Spinal cord (tissue), 10 donors: ENCODE measurements around the gene NEGR1. TPM values are rescaled to one million over a fixed set of nuclear protein-coding genes. Genes with fewer than 3 reads are reported as not detected.
A peak's percentile ranks its signal among the peaks of the same experiment; 100 is the strongest.

Source experiments
- DNase-seq, 6 donors: peaks; one replicate each; pipeline versions ENCODE4 v3.0.0 to v3.0.0-alpha.2; 2013 to 2015; ENCODE audit warnings: low spot score in 6 of 6, low read depth in 4 of 6
- H3K27ac ChIP-seq: one replicate; pipeline ENCODE4 v1.5.1; 2013; ENCODE audit warnings: low read depth, low read length, control low read depth
- H3K27me3 ChIP-seq: one replicate; pipeline ENCODE4 v1.6.1; 2013; ENCODE audit warnings: low read length; ENCODE audit not compliant: control insufficient read depth, insufficient read depth
- H3K36me3 ChIP-seq: one replicate; pipeline ENCODE4 v1.6.1; 2013; ENCODE audit warnings: low read length; ENCODE audit not compliant: control insufficient read depth, insufficient read depth
- H3K4me1 ChIP-seq: one replicate; pipeline ENCODE4 v1.6.1; 2013; ENCODE audit warnings: low read length; ENCODE audit not compliant: control insufficient read depth, insufficient read depth
- H3K4me3 ChIP-seq: one replicate; pipeline ENCODE4 v1.5.1; 2013; ENCODE audit warnings: low read depth, low read length, control low read depth
- H3K9me3 ChIP-seq: one replicate; pipeline ENCODE4 v1.6.1; 2013; ENCODE audit warnings: low read length; ENCODE audit not compliant: control insufficient read depth, insufficient read depth
- WGBS: methylation state at CpG from one replicate; pipeline ENCODE4 v1.1.5; 2013; ENCODE audit warnings: missing lambda C conversion rate; ENCODE audit not compliant: insufficient coverage; 5-methylcytosine and 5-hydroxymethylcytosine counted together
- polyA plus RNA-seq, 2 donors: library from polyadenylated mRNA; unstranded; fragments of 120-200 nt; gene quantifications; one replicate each; pipeline ENCODE4 v1.2.1, GENCODE V29; 2013; ENCODE audit not compliant: insufficient read length in 2 of 2
- total RNA-seq, 2 donors: library from RNA; depleted of rRNA in 1 of 2; stranded (reverse); fragments of 120-200 nt in 1 of 2; fragments of >200 nt in 1 of 2; gene quantifications; one replicate each; pipeline versions ENCODE4 v1.2.3 to v1.2.4, GENCODE V29; 2013 to 2014
- donor health status: healthy.

The NEGR1 gene
- total and polyA plus RNA-seq, 4 donors, result 21.4 to 88.6 (median 72.8) TPM

DNA sequence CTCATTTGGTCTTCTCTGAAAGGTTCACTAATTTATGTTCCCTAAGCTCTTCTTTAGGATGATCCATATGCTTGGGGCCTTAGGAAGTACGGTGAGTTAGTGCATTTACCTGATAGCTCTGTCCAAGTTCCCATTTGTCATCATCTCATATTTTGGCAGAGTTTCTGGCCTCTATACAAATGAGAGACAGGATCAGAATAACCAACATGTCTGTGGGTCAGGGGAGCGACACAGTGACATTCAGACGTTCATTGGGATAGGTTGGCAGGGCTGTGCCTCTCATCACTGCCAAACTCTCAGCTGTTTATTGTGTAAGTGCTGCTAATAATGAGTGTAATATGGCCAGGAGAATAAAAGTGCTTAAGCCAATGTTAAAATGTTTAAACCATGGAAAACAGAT is 640.4 kb downstream of the NEGR1 start:
- no peaks in the 10 kb centered on the region for H3K9me3 ChIP-seq
- H3K4me3 ChIP-seq, result no peak overlapping the region
- WGBS, result 57% methylated on average over 2 of the region's 3 CpGs
- no peaks in the 10 kb centered on the region for H3K36me3 ChIP-seq
- no peak overlapping the region for H3K27ac ChIP-seq
- no peak for DNase-seq
- H3K4me1 ChIP-seq, result no peaks in the 10 kb centered on the region
- H3K27me3 ChIP-seq, result no peaks in the 10 kb centered on the region

DNA sequence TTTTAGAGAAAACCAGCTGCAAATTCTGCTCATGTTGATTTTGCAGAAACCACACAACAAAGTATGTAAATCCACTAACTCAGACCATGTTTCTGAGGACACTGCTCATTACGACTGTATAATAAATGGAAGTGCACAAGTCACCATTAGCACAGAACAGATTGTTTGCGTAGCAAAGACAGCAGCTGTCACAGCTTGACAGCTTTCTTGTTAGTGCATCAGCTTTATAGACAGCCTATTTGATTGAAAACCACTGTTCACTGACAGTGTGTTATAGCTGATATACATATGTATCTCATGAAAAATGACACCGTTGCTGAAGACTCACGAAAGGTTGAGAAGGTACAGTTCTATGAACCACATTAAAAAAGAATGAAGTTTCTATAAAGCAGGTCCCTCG is 641.3 kb downstream of the NEGR1 start:
- H3K36me3 ChIP-seq, result no peaks in the 10 kb centered on the region
- no peaks in the 10 kb centered on the region for H3K9me3 ChIP-seq
- no peak overlapping the region for H3K4me3 ChIP-seq
- H3K27me3 ChIP-seq, result no peaks in the 10 kb centered on the region
- H3K27ac ChIP-seq, result no peak overlapping the region
- DNase-seq, result peak in 2 of 6 donors; percentile 7 to 42
- WGBS, result no CpG with 5 or more reads among the region's 5 CpGs
- no peaks in the 10 kb centered on the region for H3K4me1 ChIP-seq

DNA sequence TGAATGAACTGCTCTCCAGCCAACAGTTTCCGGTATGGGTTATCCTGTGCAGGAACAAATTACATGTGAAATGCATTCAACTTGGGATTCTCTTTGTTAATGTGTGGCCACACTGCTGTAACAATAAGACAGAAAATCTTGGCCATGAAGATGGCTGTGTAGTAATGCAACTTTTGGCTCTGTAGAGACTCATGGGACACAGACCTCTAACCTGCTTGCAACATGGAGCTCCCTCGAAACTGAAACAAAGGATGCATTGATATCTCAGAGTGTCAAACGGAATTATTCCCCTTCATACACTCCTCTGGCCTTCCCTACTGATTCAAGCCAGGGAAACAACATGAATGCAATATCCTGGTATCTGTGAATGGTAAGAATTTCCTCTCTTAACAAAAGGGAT is 642.2 kb downstream of the NEGR1 start:
- H3K9me3 ChIP-seq, result peaks cover 2% of the 10 kb centered on the region
- WGBS, result 83% methylated on average over 1 of the region's 3 CpGs
- no peak overlapping the region for H3K27ac ChIP-seq

DNA sequence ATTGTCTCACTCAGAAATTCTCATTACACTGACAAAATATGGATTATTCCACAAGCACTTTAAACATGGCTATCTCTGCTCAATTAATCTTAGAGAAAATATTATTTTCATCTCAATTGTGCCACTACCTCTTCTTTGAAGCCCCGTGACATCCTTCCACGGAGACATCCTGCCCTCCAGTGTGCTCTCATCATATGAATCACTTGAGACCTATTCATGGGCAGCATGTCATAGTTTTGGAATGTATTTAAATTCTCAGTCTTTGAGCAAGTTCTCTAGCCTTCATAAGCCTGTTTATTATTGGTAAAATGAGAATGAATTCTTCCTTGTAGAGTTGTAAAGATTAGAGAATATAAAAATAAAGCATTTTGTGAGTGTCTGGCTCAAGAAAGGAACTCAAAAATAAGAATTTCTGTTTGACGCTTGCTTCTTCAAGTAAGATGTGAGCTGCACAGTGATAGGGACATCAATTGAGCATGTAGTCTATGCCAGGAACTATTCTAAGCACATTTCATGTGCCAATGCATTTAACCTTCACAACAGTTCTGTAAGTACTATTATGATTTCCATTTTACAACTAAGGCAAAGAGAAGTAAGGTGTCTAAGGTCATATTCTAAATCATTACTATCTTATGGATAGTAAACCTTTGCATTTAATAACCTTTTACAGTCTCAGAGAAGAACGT is 644.1 kb downstream of the NEGR1 start:
- no peaks in the 10 kb centered on the region for H3K4me1 ChIP-seq
- no peak overlapping the region for H3K27ac ChIP-seq
- H3K36me3 ChIP-seq, result no peaks in the 10 kb centered on the region
- 84% methylated on average over 2 of the region's 4 CpGs for WGBS
- H3K9me3 ChIP-seq, result peaks cover 2% of the 10 kb centered on the region
- no peaks in the 10 kb centered on the region for H3K27me3 ChIP-seq
- no peak overlapping the region for H3K4me3 ChIP-seq
- no peak for DNase-seq

More for the DNA sequence above, 642.2 kb downstream of the NEGR1 start:
- peak in 1 of 6 donors; percentile 8 for DNase-seq
- Histone ChIP-seq H3K36me3 (no peaks in the 10 kb centered on the region), H3K4me1 (no peaks in the 10 kb centered on the region), H3K27me3 (no peaks in the 10 kb centered on the region), H3K4me3 (no peak overlapping the region)

DNA sequence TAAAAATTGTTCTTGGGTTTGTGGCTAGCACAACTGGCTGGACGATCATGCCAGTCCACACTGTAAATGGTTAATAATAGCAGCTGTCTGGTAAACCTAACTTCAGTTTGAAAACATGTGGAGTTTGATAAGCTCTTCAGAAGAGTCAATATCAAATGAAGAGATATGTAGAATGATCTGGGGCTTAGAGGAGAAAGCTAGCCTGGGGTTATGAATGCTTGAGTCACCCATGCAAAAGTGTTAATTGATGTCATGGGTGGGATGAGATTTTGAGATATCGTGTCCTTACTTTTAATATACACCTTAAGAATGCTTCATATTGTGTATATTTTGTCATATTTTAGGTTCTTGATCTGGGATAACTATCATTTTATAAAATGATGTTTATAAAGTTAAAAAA is 646.8 kb downstream of the NEGR1 start:
- Histone ChIP-seq H3K27me3 (no peaks in the 10 kb centered on the region), H3K27ac (no peak overlapping the region), H3K4me1 (no peaks in the 10 kb centered on the region), H3K4me3 (no peak overlapping the region), H3K9me3 (peaks cover 2% of the 10 kb centered on the region), H3K36me3 (no peaks in the 10 kb centered on the region)
- no peak for DNase-seq
- 92% methylated on average over 1 of the region's 2 CpGs for WGBS

DNA sequence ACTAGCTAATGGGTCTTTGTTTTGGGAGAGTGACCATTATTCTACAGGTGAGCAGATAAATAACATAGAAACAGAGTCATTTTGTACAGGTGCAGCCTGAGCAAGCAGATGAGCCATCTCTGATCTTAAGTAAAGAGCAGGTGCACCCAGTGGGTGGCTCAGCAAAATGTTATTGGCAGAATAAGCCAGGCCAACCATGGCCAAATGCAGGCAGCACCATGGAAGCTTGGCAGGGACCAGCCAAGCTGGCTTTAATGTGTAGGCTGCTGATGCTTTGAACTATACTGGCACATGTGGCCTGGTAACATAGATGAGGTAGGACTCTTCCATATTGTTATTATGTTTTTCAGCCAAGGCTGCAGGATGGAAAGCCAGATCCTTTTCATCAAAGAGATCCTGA is 648.2 kb downstream of the NEGR1 start:
- DNase-seq, result peak in 1 of 6 donors; percentile 41
- no peaks in the 10 kb centered on the region for H3K4me1 ChIP-seq
- no peak overlapping the region for H3K27ac ChIP-seq
- H3K4me3 ChIP-seq, result no peak overlapping the region
- H3K9me3 ChIP-seq, result peaks cover 2% of the 10 kb centered on the region
- no peaks in the 10 kb centered on the region for H3K27me3 ChIP-seq
- H3K36me3 ChIP-seq, result no peaks in the 10 kb centered on the region

DNA sequence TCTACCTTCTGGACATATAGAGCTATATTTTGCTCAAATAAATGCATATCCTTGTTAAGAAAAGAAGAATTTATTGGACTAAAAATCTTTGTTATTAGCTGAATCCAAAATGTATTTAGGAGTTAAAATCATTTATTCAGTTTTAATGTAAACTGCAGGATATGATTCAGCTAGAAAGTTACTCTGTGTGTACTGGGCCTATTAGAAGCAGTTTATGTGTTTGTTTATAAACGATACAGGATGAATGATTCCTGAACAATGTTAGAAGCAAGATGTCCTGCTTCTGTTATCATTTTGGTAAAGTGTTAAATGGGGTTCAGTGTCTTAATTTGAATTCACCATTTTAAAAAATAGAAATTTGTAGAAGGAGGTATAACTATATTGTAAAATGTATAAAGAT is 652.3 kb downstream of the NEGR1 start:
- WGBS, result no CpG with 5 or more reads among the region's 1 CpG
- no peak overlapping the region for H3K4me3 ChIP-seq
- DNase-seq, result no peak

DNA sequence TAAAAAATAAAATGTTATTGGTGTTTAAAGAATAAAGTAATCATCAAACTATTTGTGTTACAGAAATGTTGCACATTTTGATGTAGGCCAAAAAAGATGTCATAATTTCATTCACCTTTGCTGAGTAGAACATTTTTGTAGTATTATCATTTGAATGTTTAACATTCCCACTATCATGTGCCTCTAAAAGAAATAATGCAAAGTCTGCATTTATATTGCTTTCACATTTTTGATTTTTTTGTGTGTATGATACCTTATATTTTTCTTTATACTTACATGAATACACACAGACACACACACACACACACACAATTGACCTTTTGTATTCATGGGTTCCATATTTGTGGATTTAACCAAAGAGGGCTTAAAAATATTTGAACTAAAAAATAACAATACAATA is 657.3 kb downstream of the NEGR1 start:
- no peak overlapping the region for H3K4me3 ChIP-seq
- no peak overlapping the region for H3K27ac ChIP-seq
- no peak for DNase-seq
- no peaks in the 10 kb centered on the region for H3K9me3 ChIP-seq
- H3K36me3 ChIP-seq, result no peaks in the 10 kb centered on the region
- H3K4me1 ChIP-seq, result no peaks in the 10 kb centered on the region
- H3K27me3 ChIP-seq, result no peaks in the 10 kb centered on the region

More for the DNA sequence above, 652.3 kb downstream of the NEGR1 start:
- Histone ChIP-seq H3K4me1 (no peaks in the 10 kb centered on the region), H3K27me3 (no peaks in the 10 kb centered on the region), H3K9me3 (no peaks in the 10 kb centered on the region), H3K27ac (no peak overlapping the region), H3K36me3 (no peaks in the 10 kb centered on the region)

DNA sequence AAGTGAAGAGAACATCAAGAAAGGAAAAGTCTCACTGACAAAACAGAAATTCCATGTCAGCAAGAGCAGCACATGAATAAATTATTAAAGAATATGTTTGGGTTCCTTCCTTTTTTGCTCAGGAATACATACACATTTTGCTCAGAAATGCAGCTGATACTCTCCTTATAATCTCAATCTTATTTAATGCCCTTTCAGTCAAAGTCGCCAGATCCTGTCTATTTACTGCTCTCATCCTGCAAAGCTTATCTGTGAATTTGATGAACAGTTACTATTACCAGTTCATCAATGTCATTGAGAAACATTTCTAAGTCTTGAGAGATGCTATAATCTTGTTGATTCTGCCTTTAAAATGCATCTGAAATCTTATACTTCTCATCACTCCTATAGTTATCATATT is 658.5 kb downstream of the NEGR1 start:
- WGBS, result no CpG with 5 or more reads among the region's 1 CpG
- H3K27ac ChIP-seq, result no peak overlapping the region
- H3K9me3 ChIP-seq, result no peaks in the 10 kb centered on the region
- H3K4me3 ChIP-seq, result no peak overlapping the region
- no peaks in the 10 kb centered on the region for H3K27me3 ChIP-seq
- H3K4me1 ChIP-seq, result no peaks in the 10 kb centered on the region
- DNase-seq, result no peak
- no peaks in the 10 kb centered on the region for H3K36me3 ChIP-seq

DNA sequence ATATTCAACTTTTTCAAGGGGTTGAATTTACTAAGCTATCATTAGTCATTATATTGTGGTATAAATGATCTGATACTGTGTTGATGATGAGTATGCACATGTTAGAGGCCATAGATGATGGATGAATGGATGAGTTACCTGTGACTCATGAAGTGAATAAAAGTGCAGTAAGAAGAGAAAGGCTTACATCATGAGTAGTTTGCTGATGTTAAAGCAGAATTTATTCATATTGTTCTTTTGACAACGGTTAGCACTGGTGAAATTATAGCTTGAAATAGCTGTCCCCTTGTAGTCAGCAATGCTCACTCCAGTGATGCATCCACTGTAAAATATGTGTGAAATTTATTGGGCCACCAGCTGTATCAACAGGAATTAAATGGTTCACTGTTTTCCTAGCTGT is 660.6 kb downstream of the NEGR1 start:
- DNase-seq, result no peak
- no peaks in the 10 kb centered on the region for H3K27me3 ChIP-seq
- WGBS, result 29% methylated on average over 1 of the region's 1 CpG
- no peak overlapping the region for H3K4me3 ChIP-seq
- H3K4me1 ChIP-seq, result no peaks in the 10 kb centered on the region
- H3K9me3 ChIP-seq, result no peaks in the 10 kb centered on the region
- H3K36me3 ChIP-seq, result no peaks in the 10 kb centered on the region
- H3K27ac ChIP-seq, result no peak overlapping the region
